Lower leg skin (tissue), 4 donors: ENCODE measurements around the gene PROM2. TPM values are rescaled to one million over a fixed set of nuclear protein-coding genes. Genes with fewer than 3 reads are reported as not detected.

Source experiments
- DNase-seq, 2 donors: peaks; one replicate each; pipeline ENCODE4 v3.0.0-alpha.2; 2019; ENCODE audit warnings: low spot score in 2 of 2
- H3K4me3 ChIP-seq: fragments of 200-600 bp; sonication (generic); 2 replicates; pipeline ENCODE4 v1.5.1; 2017; ENCODE audit warnings: mild to moderate bottlenecking, low read depth; ENCODE audit not compliant: poor library complexity, severe bottlenecking
- CTCF ChIP-seq, 3 donors: fragments of 450-650 bp; IDR thresholded peaks; one replicate each; pipeline ENCODE4 v1.5.1; 2016; ENCODE audit warnings: antibody characterized with exemption in 3 of 3, mild to moderate bottlenecking in 3 of 3, moderate library complexity in 2 of 3
- POLR2A ChIP-seq, 2 donors: fragments of 450-650 bp; IDR thresholded peaks; one replicate each; pipeline ENCODE4 v1.6.1; 2016 to 2017; ENCODE audit warnings: antibody characterized with exemption in 2 of 2, mild to moderate bottlenecking in 1 of 2, moderate library complexity in 1 of 2
- WGBS, 2 donors: methylation state at CpG; one replicate each; pipeline ENCODE4 v1.1.5; 2018; 5-methylcytosine and 5-hydroxymethylcytosine counted together
- intact Hi-C: fragments of 100-400 bp; cut with DNase I; formaldehyde crosslinking; loops from one replicate; pipeline ENCODE4 v1.15.0; 2023; ENCODE audit warnings: low total_unique reads
- total RNA-seq, 4 donors: library from RNA; depleted of rRNA; stranded (reverse); fragments of >200 nt; gene quantifications; one replicate each; pipeline ENCODE4 v1.1.0, GENCODE V29; 2016

PROM2 gene
- total RNA-seq, 4 donors from 2014 or later: 87.0 to 272 (median 98.0) TPM

- TF ChIP-seq POLR2A (IDR thresholded peaks at IDR 0.05) (no peak), CTCF (IDR thresholded peaks at IDR 0.05) (no peak)
- 27 to 28% methylated on average over 3 of the region's 3 CpGs for WGBS, 2 donors
- intact Hi-C loops: no loop called here
- H3K4me3 ChIP-seq: no peak overlapping the region
- no peak for DNase-seq
These were observed 8.2 kb downstream of the PROM2 start for GRCh38 chr2:95282458-95282857.

- intact Hi-C loops: no loop called here
- TF ChIP-seq CTCF (IDR thresholded peaks at IDR 0.05): no peak
- TF ChIP-seq POLR2A (IDR thresholded peaks at IDR 0.05): no peak
- no peak overlapping the region for H3K4me3 ChIP-seq
- no peak for DNase-seq
- WGBS, 2 donors: 88% methylated on average over 4 of the region's 4 CpGs
These were observed 9.3 kb downstream of the PROM2 start for GRCh38 chr2:95283562-95283961.

GRCh38 chr2:95284886-95285541 lies 10.8 kb downstream of the PROM2 start:
- TF ChIP-seq CTCF (IDR thresholded peaks at IDR 0.05) (no peak), POLR2A (IDR thresholded peaks at IDR 0.05) (no peak)
- WGBS, 2 donors: 86 to 95% methylated on average over 8 to 13 of the region's 13 CpGs
- intact Hi-C loops: no loop called here
- no peak overlapping the region for H3K4me3 ChIP-seq
- no peak for DNase-seq

GRCh38 chr2:95285542-95285932 lies 11.3 kb downstream of the PROM2 start:
- 60 to 68% methylated on average over 4 of the region's 4 CpGs for WGBS, 2 donors
- no peak for DNase-seq
- TF ChIP-seq POLR2A (IDR thresholded peaks at IDR 0.05) (no peak), CTCF (IDR thresholded peaks at IDR 0.05) (no peak)
- intact Hi-C loops: no loop called here
- H3K4me3 ChIP-seq: no peak overlapping the region

GRCh38 chr2:95287336-95287735 lies 13.1 kb downstream of the PROM2 start:
- H3K4me3 ChIP-seq: no peak overlapping the region
- TF ChIP-seq POLR2A (IDR thresholded peaks at IDR 0.05) (no peak), CTCF (IDR thresholded peaks at IDR 0.05) (no peak)
- 82 to 87% methylated on average over 5 to 8 of the region's 8 CpGs for WGBS, 2 donors
- intact Hi-C loops: no loop called here
- DNase-seq: no peak

- 82 to 90% methylated on average over 4 to 5 of the region's 5 CpGs for WGBS, 2 donors
- intact Hi-C loops: no loop called here
- TF ChIP-seq CTCF (IDR thresholded peaks at IDR 0.05): no peak
- TF ChIP-seq POLR2A (IDR thresholded peaks at IDR 0.05): no peak
- no peak for DNase-seq
- H3K4me3 ChIP-seq: no peak overlapping the region
These were observed 13.6 kb downstream of the PROM2 start for GRCh38 chr2:95287806-95288205.
